Endothelial cell of umbilical vein (primary cell): ENCODE measurements around the gene KCNMA1. TPM values are rescaled to one million over a fixed set of nuclear protein-coding genes. Genes with fewer than 3 reads are reported as not detected.
A peak's percentile ranks its signal among the peaks of the same experiment; 100 is the strongest.

ENCODE experiments used
- BruUV-seq: library from RNA; stranded (reverse); fragments of 400-500 nt; replicated peaks from 2 replicates; lab custom pipeline; 2021; lab: Mats Ljungman, UMichigan
- CTCF ChIA-PET: fragments of 300-600, 350-600 bp; sonication (Branson Sonifier 250); formaldehyde crosslinking; loops from one replicate; lab custom pipeline; 2021; ENCODE audit warnings: antibody characterized with exemption, inconsistent platforms; lab: Charles Lee
- POLR2A ChIA-PET: fragments of 300-600, 350-600 bp; sonication (Branson Sonifier 250); formaldehyde crosslinking; loops from one replicate; lab custom pipeline; 2021; ENCODE audit warnings: antibody characterized with exemption, inconsistent platforms; lab: Charles Lee
- DNase-seq: peaks from one replicate; pipeline ENCODE4 v3.0.0-alpha.2; 2011; ENCODE audit warnings: low read depth, low spot score
- FAIRE-seq: peaks from 2 replicates; lab custom pipeline; 2011; peaks lifted over from hg19 to GRCh38; lab: Jason Lieb, UNC
- H2AFZ ChIP-seq: 2 replicates; pipeline ENCODE4 v1.6.0; 2012; ENCODE audit warnings: low read depth, low read length, control low read depth, inconsistent platforms
- H3K27ac ChIP-seq: 2 replicates; pipeline ENCODE4 v1.5.1; 2011; ENCODE audit warnings: low read depth, mild to moderate bottlenecking, control low read depth, low read length, moderate library complexity; ENCODE audit not compliant: insufficient read depth
- H3K27me3 ChIP-seq, 2 experiments: 2 replicates each; pipeline versions ENCODE4 v1.6.0 to v1.6.1; 2011; ENCODE audit warnings: low read length in 2 of 2, mixed read lengths in 1 of 2; ENCODE audit not compliant: control insufficient read depth in 2 of 2, insufficient read depth in 2 of 2
- H3K36me3 ChIP-seq, 2 experiments: 2 replicates in 1 of 2; 3 replicates in 1 of 2; pipeline ENCODE4 v1.5.1; 2011; ENCODE audit warnings: low read length in 2 of 2, mild to moderate bottlenecking in 1 of 2, moderate library complexity in 1 of 2; ENCODE audit not compliant: control insufficient read depth in 2 of 2, insufficient read depth in 2 of 2; ENCODE audit errors: extremely low read depth in 1 of 2
- H3K4me1 ChIP-seq: 3 replicates; pipeline ENCODE4 v1.5.1; 2011; ENCODE audit warnings: mild to moderate bottlenecking, low read length; ENCODE audit not compliant: control insufficient read depth, insufficient read depth; ENCODE audit errors: extremely low read depth
- H3K4me2 ChIP-seq: 2 replicates; pipeline ENCODE4 v1.6.1; 2011; ENCODE audit warnings: low read length, control low read depth, mixed read lengths; ENCODE audit not compliant: insufficient read depth
- H3K4me3 ChIP-seq, 3 experiments: fragments of 200-600 bp in 1 of 3; sonication (generic), shearing (Covaris generic) in 1 of 3; replicated peaks in 1 of 3; 2 replicates each; pipeline ENCODE4 v1.5.1; 2011 to 2016; ENCODE audit warnings: control low read depth in 3 of 3, low read length in 3 of 3, mild to moderate bottlenecking in 2 of 3, inconsistent platforms in 1 of 3, low read depth in 1 of 3, moderate library complexity in 1 of 3; ENCODE audit not compliant: insufficient read depth in 1 of 3
- H3K79me2 ChIP-seq: 2 replicates; pipeline ENCODE4 v1.6.0; 2012; ENCODE audit warnings: low read length, inconsistent platforms; ENCODE audit not compliant: control insufficient read depth, insufficient read depth
- H3K9ac ChIP-seq: replicated peaks from 2 replicates; pipeline ENCODE3; 2011; ENCODE audit warnings: low read length, control low read depth; ENCODE audit not compliant: insufficient read depth; ENCODE audit errors: extremely low read depth
- H3K9me1 ChIP-seq: replicated peaks from 3 replicates; pipeline ENCODE4 v1.6.0; 2011; ENCODE audit warnings: mild to moderate bottlenecking, low read length; ENCODE audit not compliant: control insufficient read depth, insufficient read depth; ENCODE audit errors: extremely low read depth
- H3K9me3 ChIP-seq: replicated peaks from 2 replicates; pipeline ENCODE4 v1.5.1; 2012; ENCODE audit warnings: low read length, inconsistent platforms; ENCODE audit not compliant: control insufficient read depth, insufficient read depth
- H4K20me1 ChIP-seq: replicated peaks from 2 replicates; pipeline ENCODE3; 2011; ENCODE audit warnings: mild to moderate bottlenecking, low read length; ENCODE audit not compliant: control insufficient read depth, insufficient read depth; ENCODE audit errors: extremely low read depth
- CTCF ChIP-seq, 2 donors: IDR thresholded peaks; 1 replicate in 1 of 2; 2 replicates in 1 of 2; pipeline ENCODE4 v1.5.1; 2011; ENCODE audit warnings: low read length in 2 of 2, mild to moderate bottlenecking in 2 of 2, moderate library complexity in 2 of 2, control low read depth in 1 of 2, inconsistent platforms in 1 of 2, low read depth in 1 of 2; ENCODE audit not compliant: insufficient read depth in 1 of 2; ENCODE audit errors: extremely low read depth in 1 of 2
- EZH2 ChIP-seq: IDR thresholded peaks from 2 replicates; pipeline ENCODE4 v1.6.1; 2012; ENCODE audit warnings: borderline replicate concordance, low read depth, mild to moderate bottlenecking, moderate library complexity, low read length, inconsistent platforms; ENCODE audit not compliant: severe bottlenecking
- FOS ChIP-seq: IDR thresholded peaks from 2 replicates; pipeline ENCODE4 v1.6.1; 2011; ENCODE audit warnings: mild to moderate bottlenecking, low read length, moderate library complexity, borderline replicate concordance; ENCODE audit not compliant: insufficient read depth
- GATA2 ChIP-seq: IDR thresholded peaks from 2 replicates; pipeline ENCODE4 v1.7.0; 2011; ENCODE audit warnings: low read depth, mild to moderate bottlenecking, moderate library complexity, mixed read lengths, low read length; ENCODE audit not compliant: insufficient read length, insufficient read depth
- JUN ChIP-seq: IDR thresholded peaks from 2 replicates; pipeline ENCODE4 v1.6.1; 2011; ENCODE audit warnings: borderline replicate concordance, low read depth; ENCODE audit not compliant: insufficient read length, insufficient read depth
- MAX ChIP-seq: IDR thresholded peaks from 2 replicates; pipeline ENCODE4 v1.6.1; 2011; ENCODE audit not compliant: insufficient read depth, insufficient read length
- MYC ChIP-seq: IDR thresholded peaks from one replicate; pipeline ENCODE4 v1.6.1; 2011; ENCODE audit warnings: mild to moderate bottlenecking, low read depth, low read length
- POLR2A ChIP-seq: IDR thresholded peaks from 2 replicates; pipeline ENCODE4 v1.6.1; 2012; ENCODE audit warnings: low read depth, mild to moderate bottlenecking, control low read depth, low read length
- POLR2AphosphoS5 ChIP-seq: IDR thresholded peaks from 2 replicates; pipeline ENCODE4 v1.6.1; 2012; ENCODE audit warnings: low read depth, mild to moderate bottlenecking, control low read depth, low read length, moderate library complexity; ENCODE audit not compliant: insufficient read depth
- dilution Hi-C: fragments of 300-500 bp; cut with MboI; formaldehyde crosslinking; loops from one replicate; pipeline ENCODE4 v1.15.0; 2019; ENCODE audit warnings: low sequenced_read_pairs; ENCODE audit not compliant: extremely low pct_ligation_motif_present
- intact Hi-C: fragments of 100-400 bp; cut with micrococcal nuclease; formaldehyde crosslinking; loops from one replicate; pipeline ENCODE4 v1.10.0; 2022
- polyA plus RNA-seq, 4 experiments: library from polyadenylated mRNA; depleted of rRNA in 3 of 4; stranded (reverse) in 3 of 4; unstranded in 1 of 4; fragments of >200 nt; gene quantifications; 2 replicates each; pipeline versions ENCODE4 v1.2.1 to v1.2.3, GENCODE V29; 2011 to 2012; ENCODE audit warnings: missing spikeins in 1 of 4
- total RNA-seq: library from RNA; stranded (reverse); gene quantifications from 2 replicates; pipeline ENCODE4 v1.2.3, GENCODE V29; 2021

KCNMA1 gene
- total and polyA plus RNA-seq, 2 donors (not counting 3 experiments of a cell fraction or from before 2014, with no cell fraction given) = 0.10 to 0.82 TPM

GRCh38 chr10:77328272-77328816 is 309.3 kb downstream of the KCNMA1 start:
- no TSS peak for BruUV-seq
- intact Hi-C loops = no loop called here
- Histone ChIP-seq H3K4me1 (no peaks in the 10 kb centered on the region), H3K4me2 (no peak overlapping the region), H3K9ac (no peak overlapping the region), H2AFZ (no peak overlapping the region), H4K20me1 (no peaks in the 10 kb centered on the region), H3K9me1 (no peaks in the 10 kb centered on the region), H3K27ac (no peak overlapping the region), H3K9me3 (no peaks in the 10 kb centered on the region), H3K79me2 (no peaks in the 10 kb centered on the region), H3K27me3 (no peaks in the 10 kb centered on the region), H3K36me3 (no peaks in the 10 kb centered on the region), H3K4me3 (no peak overlapping the region)
- FAIRE-seq (peak; percentile 72), DNase-seq (peak; percentile 26)
- dilution Hi-C loops = no loop called here
- TF ChIP-seq EZH2 = no peak
- no peak for TF ChIP-seq POLR2A
- TF ChIP-seq MYC = no peak
- no peak for TF ChIP-seq JUN
- no peak for TF ChIP-seq POLR2AphosphoS5
- no peak for TF ChIP-seq GATA2
- TF ChIP-seq FOS = no peak
- no peak for TF ChIP-seq CTCF (IDR thresholded peaks at IDR 0.05; ENCODE audit: extremely low read depth in 1 of 2, insufficient read depth in 1 of 2, low read depth in 1 of 2, low read length in 2 of 2)
- TF ChIP-seq MAX = no peak
- ChIA-PET POLR2A (no interaction called here), CTCF (no interaction called here)
